NCI-H146 treated with DMSO at 0.1 percent for 48 hours (cell line): ENCODE results near the gene VAMP2.
A peak's percentile ranks its signal among the peaks of the same experiment; 100 is the strongest.
"Not testable (repeated sequence)": the region's sequence is repeated elsewhere in the genome, so short reads cannot be mapped to it uniquely, and the experiment has no call there.

ENCODE experiments used
- DNase-seq: peaks from one replicate; lab custom pipeline; 2025; ENCODE audit not compliant: unreplicated experiment; lab: John Stamatoyannopoulos, UW

VAMP2 gene

GRCh38 chr17:8176197-8176940, 13.6 kb upstream of the VAMP2 start, which contains the start of gene TMEM107:
TMEM107 (minus strand) TSS chr17:8176380; CDS start chr17:8176286, 94 bp downstream.
- DNase-seq = peak; percentile 84

DNA sequence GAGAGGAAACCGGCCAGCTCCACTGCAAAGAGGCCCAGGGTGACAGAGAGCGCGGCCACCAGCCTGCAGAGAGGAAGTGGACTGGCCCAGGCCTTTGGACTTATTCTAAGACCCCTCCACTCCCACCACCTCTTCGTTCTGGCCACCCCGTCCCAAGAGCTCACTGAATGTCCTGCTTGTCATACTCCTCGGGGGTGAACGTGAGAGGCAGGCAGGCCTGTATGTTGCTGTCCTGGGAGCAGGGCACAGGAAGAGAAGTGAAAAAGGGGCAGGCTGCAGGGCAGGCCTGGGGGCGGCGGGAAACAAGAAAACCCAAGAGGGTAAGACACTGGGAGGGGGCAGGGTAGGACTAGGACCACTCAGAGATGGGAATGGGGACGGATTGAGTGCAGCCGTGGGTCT, 13.0 kb upstream of the VAMP2 start:
- DNase-seq = peak; percentile 19

GRCh38 chr17:8173871-8174322, 11.1 kb upstream of the VAMP2 start:
- no peak for DNase-seq

GRCh38 chr17:8173056-8173870, 10.5 kb upstream of the VAMP2 start:
- DNase-seq = peak; percentile 88

DNA sequence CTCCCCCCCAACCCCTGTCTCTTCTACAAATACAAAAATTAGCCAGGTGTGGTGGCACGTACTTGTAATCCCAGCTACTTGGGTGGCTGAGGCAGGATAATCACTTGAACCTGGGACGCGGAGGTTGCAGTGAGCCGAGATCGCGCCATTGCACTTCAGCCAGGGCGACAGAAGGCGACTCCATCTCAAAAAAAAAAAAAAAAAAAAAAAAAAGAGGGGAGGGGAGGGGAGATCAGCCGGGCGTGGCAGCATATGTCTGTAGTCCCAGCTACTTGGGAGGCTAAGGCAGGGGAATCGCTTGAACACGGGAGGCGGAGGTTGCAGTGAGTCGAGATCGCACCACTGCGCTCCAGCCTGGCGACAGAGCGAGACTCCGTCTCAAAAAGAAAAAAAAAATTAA, 7.4 kb upstream of the VAMP2 start:
- DNase-seq = not testable (repeated sequence)

- no peak for DNase-seq
Observed at GRCh38 chr17:8167526-8167925, 4.8 kb upstream of the VAMP2 start.

GRCh38 chr17:8166731-8167130, 4.0 kb upstream of the VAMP2 start:
- no peak for DNase-seq

DNA sequence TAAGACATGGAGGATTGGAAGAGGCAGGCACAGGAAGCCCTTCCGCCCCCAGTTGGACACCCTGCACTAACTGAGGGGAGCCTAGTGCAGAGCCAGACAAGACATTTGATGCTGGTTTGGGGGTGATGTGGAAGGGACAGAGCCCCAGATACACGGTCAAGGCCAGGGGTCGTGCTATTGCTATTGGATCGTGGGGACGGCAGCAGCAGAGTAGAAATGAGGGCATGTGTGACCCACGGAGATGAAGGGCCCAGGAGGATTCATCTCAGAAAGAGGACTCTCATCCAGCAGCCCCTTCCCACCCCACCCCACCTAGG, 2.0 kb upstream of the VAMP2 start:
- no peak for DNase-seq

GRCh38 chr17:8163978-8164814, 1.4 kb upstream of the VAMP2 start:
- no peak for DNase-seq

GRCh38 chr17:8162997-8163977, 539 bp upstream of the VAMP2 start:
- peak; percentile 22 for DNase-seq

- DNase-seq = no peak
Observed at GRCh38 chr17:8161289-8162232, 1.2 kb downstream of the VAMP2 start.

- no peak for DNase-seq
Observed at GRCh38 chr17:8160741-8161221, 2.0 kb downstream of the VAMP2 start.

DNA sequence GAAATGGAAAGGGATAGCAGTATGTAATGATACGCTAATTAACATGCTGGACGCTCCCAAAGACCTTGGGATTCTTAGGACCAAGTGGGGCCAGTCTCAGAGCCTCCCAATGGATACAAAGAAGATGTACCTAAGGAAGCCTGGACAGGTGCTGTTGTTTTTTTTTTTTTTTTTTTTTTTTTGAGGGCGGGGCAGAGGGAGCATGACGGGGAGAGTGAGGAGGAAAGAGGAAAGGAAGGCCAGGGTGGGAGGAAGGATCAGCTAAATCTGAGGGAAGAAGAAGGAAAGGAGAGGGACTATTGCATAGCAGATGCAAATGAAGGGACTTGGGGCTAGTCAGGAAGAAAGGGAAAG, 2.5 kb downstream of the VAMP2 start:
- no peak for DNase-seq

DNA sequence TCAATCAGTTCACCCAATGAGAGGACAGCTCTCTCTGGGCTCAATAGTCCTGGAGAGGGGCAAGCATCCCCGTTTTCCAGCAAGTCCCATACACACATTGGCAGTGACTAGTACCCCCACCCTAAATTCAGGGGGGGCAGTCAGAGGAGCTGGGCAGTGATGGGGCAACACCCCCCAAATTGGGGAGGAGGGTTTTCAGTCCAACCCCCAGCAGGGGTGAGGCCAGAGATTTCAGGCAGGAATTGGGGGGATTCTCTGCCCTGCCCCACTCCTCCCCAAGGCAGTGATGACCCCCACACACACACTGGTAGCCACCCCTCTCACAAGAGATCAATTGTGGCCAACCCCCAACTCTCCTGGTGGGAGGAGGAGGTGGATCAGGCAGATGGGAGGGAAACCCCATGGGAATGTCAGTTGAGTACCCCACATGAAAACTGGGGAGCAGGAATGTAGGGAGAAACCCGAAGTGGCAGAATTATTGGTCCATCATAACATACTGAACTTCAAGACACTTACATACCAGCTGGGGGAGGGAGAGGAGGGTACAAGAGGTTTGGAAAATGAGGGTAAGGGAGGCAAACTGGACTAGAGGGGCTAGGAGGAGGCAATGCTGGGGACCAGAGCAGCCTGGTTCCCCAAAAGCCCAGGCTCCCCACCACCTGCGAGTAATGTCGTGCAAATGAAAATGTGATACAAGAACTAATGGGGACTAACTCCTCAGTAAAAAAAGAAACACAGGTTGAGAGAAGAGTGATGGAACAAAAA, 3.1 kb downstream of the VAMP2 start:
- DNase-seq = no peak

GRCh38 chr17:8159032-8159400, 3.7 kb downstream of the VAMP2 start:
- no peak for DNase-seq

- DNase-seq = peak; percentile 65
Observed at GRCh38 chr17:8158267-8159031, 4.3 kb downstream of the VAMP2 start.

GRCh38 chr17:8156246-8156992, 6.3 kb downstream of the VAMP2 start:
- DNase-seq = peak; percentile 99
